Calu3 (cell line): ENCODE results near the gene ZIC4. TPM values are rescaled to one million over a fixed set of nuclear protein-coding genes. Genes with fewer than 3 reads are reported as not detected.

ENCODE experiments used
- BruUV-seq: library from RNA; stranded (reverse); fragments of 400-500 nt; replicated peaks from 2 replicates; lab custom pipeline; 2021; lab: Mats Ljungman, UMichigan
- CTCF ChIA-PET: fragments of 300-600 bp; sonication (Branson Sonifier 250); formaldehyde crosslinking; loops from one replicate; lab custom pipeline; 2022; ENCODE audit warnings: antibody characterized with exemption; lab: Charles Lee
- DNase-seq: peaks from one replicate; pipeline ENCODE4 v3.0.0; 2022
- H3K27ac Mint-ChIP-seq: one replicate; pipeline ENCODE4 v1.8.0; 2022; ENCODE audit warnings: mixed read lengths; ENCODE audit not compliant: unreplicated experiment
- H3K27me3 Mint-ChIP-seq: one replicate; pipeline ENCODE4 v1.8.0; 2022; ENCODE audit warnings: mixed read lengths; ENCODE audit not compliant: unreplicated experiment
- H3K36me3 Mint-ChIP-seq: one replicate; pipeline ENCODE4 v1.8.0; 2022; ENCODE audit warnings: mild to moderate bottlenecking, moderate library complexity, mixed read lengths; ENCODE audit not compliant: insufficient read depth, unreplicated experiment
- H3K4me1 Mint-ChIP-seq: one replicate; pipeline ENCODE4 v1.8.0; 2022; ENCODE audit warnings: mild to moderate bottlenecking, low read depth, mixed read lengths; ENCODE audit not compliant: unreplicated experiment
- H3K4me3 Mint-ChIP-seq: one replicate; pipeline ENCODE4 v1.8.0; 2022; ENCODE audit warnings: mild to moderate bottlenecking, low read depth, moderate library complexity, mixed read lengths; ENCODE audit not compliant: unreplicated experiment
- H3K9me3 Mint-ChIP-seq: one replicate; pipeline ENCODE4 v1.8.0; 2022; ENCODE audit warnings: low read depth, mixed read lengths; ENCODE audit not compliant: unreplicated experiment
- intact Hi-C: fragments of 100-400 bp; cut with micrococcal nuclease; formaldehyde crosslinking; loops from one replicate; pipeline ENCODE4 v1.10.0; 2022; ENCODE audit not compliant: unreplicated experiment
- total RNA-seq: library from RNA; stranded (reverse); gene quantifications from 2 replicates; pipeline ENCODE4 v1.2.3, GENCODE V29; 2022
- TF ChIP-seq, protein P1 (sequence below): fragments of 200-600 bp; IDR thresholded peaks from one replicate; pipeline ENCODE4 v1.8.0; 2022; ENCODE audit warnings: antibody characterized with exemption; ENCODE audit not compliant: unreplicated experiment

The ZIC4 gene
- total RNA-seq, 1 experiment from 2014 or later: not detected

- BruUV-seq: no TSS peak
Measured at GRCh38 chr3:147425388-147425850, 19.1 kb upstream of the ZIC4 start.

GRCh38 chr3:147424581-147425387 lies 18.4 kb upstream of the ZIC4 start:
- TF ChIP-seq, protein P1, sequence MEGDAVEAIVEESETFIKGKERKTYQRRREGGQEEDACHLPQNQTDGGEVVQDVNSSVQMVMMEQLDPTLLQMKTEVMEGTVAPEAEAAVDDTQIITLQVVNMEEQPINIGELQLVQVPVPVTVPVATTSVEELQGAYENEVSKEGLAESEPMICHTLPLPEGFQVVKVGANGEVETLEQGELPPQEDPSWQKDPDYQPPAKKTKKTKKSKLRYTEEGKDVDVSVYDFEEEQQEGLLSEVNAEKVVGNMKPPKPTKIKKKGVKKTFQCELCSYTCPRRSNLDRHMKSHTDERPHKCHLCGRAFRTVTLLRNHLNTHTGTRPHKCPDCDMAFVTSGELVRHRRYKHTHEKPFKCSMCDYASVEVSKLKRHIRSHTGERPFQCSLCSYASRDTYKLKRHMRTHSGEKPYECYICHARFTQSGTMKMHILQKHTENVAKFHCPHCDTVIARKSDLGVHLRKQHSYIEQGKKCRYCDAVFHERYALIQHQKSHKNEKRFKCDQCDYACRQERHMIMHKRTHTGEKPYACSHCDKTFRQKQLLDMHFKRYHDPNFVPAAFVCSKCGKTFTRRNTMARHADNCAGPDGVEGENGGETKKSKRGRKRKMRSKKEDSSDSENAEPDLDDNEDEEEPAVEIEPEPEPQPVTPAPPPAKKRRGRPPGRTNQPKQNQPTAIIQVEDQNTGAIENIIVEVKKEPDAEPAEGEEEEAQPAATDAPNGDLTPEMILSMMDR: no peak
- DNase-seq: no peak
- intact Hi-C loops: no loop called here
- CTCF ChIA-PET: no interaction called here
- Mint-ChIP-seq H3K4me1 (no peaks in the 10 kb centered on the region), H3K27ac (no peak overlapping the region), H3K27me3 (no peaks in the 10 kb centered on the region), H3K4me3 (no peak overlapping the region), H3K9me3 (peaks cover 6% of the 10 kb centered on the region), H3K36me3 (no peaks in the 10 kb centered on the region)
- BruUV-seq: no TSS peak

More at GRCh38 chr3:147425388-147425850, 19.1 kb upstream of the ZIC4 start:
- Mint-ChIP-seq H3K9me3 (peaks cover 6% of the 10 kb centered on the region), H3K27ac (no peak overlapping the region), H3K27me3 (no peaks in the 10 kb centered on the region), H3K4me1 (no peaks in the 10 kb centered on the region), H3K36me3 (no peaks in the 10 kb centered on the region), H3K4me3 (no peak overlapping the region)
- no peak for DNase-seq
- TF ChIP-seq, protein P1: no peak
- intact Hi-C loops: no loop called here
- CTCF ChIA-PET: no interaction called here

DNA sequence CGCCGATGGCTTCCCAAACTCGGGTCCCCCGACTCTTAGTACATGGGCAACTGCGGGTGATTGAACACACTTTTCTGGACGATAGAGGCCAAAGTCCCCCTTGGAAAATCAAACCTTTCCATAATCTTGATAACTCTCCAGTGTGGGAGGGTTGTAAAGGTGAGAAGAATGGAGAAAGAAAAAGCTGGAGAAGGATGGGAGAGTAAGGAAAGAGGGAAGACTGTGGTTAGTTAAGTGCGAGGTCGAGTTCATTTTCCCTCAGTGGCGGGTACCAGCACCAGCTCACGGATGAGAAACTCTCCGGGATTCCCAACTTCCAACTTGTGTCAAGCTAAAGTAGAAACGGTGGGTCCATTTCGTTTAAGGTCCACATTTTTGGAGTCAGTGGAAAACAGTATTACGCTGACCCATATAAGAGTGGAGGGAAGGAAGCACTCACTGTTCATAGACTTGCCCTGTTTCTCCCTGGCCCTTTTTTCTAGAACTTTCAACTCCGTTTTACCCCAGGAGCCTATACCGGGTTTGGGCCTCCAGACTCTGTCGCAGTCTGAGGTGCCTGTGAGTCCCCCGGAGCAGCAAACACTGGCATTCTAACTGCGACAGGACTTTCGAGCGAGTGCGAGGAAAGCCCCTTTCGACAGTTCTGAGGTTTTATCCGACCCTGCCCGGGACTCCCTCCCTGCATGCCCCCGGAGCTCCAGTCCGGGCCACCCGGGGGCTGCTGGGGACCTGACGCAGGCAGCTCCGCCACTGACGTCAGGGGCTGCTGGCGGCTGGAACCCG lies 17.6 kb upstream of the ZIC4 start:
- TF ChIP-seq, protein P1: no peak
- CTCF ChIA-PET: no interaction called here
- no peak overlapping the region for H3K27ac Mint-ChIP-seq
- no peaks in the 10 kb centered on the region for H3K36me3 Mint-ChIP-seq
- no peak for DNase-seq
- no peak overlapping the region for H3K4me3 Mint-ChIP-seq
- H3K9me3 Mint-ChIP-seq: peaks cover 6% of the 10 kb centered on the region
- H3K4me1 Mint-ChIP-seq: no peaks in the 10 kb centered on the region
- BruUV-seq: no TSS peak
- no peaks in the 10 kb centered on the region for H3K27me3 Mint-ChIP-seq
- intact Hi-C loops: no loop called here

GRCh38 chr3:147423537-147423797 lies 17.1 kb upstream of the ZIC4 start:
- Mint-ChIP-seq H3K27me3 (no peaks in the 10 kb centered on the region), H3K4me3 (no peak overlapping the region), H3K4me1 (no peaks in the 10 kb centered on the region), H3K27ac (no peak overlapping the region), H3K9me3 (peaks cover 6% of the 10 kb centered on the region), H3K36me3 (no peaks in the 10 kb centered on the region)
- TF ChIP-seq, protein P1: no peak
- BruUV-seq: no TSS peak
- CTCF ChIA-PET: no interaction called here
- intact Hi-C loops: no loop called here
- DNase-seq: no peak
